HEK293 (cell line): Measurements from ENCODE around the gene PAFAH1B2.

Experiments used
- CTCF ChIP-seq: fragments of 450-650 bp; formaldehyde crosslinking; IDR thresholded peaks from 2 replicates; pipeline ENCODE4 v1.5.1; 2016; ENCODE audit warnings: missing biosample characterization, missing genetic modification characterization
- ZNF324 ChIP-seq: fragments of 450-650 bp; formaldehyde crosslinking; IDR thresholded peaks from 2 replicates; pipeline ENCODE4 v1.5.1; 2016; ENCODE audit warnings: missing biosample characterization, missing genetic modification characterization
- ZNF510 ChIP-seq: fragments of 450-650 bp; formaldehyde crosslinking; IDR thresholded peaks from 2 replicates; pipeline ENCODE4 v1.5.1; 2018; ENCODE audit warnings: mild to moderate bottlenecking, missing genetic modification characterization, missing biosample characterization; ENCODE audit not compliant: insufficient replicate concordance
- ZNF596 ChIP-seq: fragments of 450-650 bp; IDR thresholded peaks from 2 replicates; pipeline ENCODE4 v1.5.0; 2018; ENCODE audit warnings: missing biosample characterization, mild to moderate bottlenecking, missing genetic modification characterization, moderate library complexity

- TF ChIP-seq ZNF510 (tag by site-specific recombination): no peak
- TF ChIP-seq ZNF596 (tag by site-specific recombination): no peak
- no peak for TF ChIP-seq ZNF324 (tag by site-specific recombination)
- no peak for TF ChIP-seq CTCF
These were observed 26.4 kb upstream of the PAFAH1B2 start for GRCh38 chr11:117117681-117118080.
